ENCODE results near the gene NUP85.
"Not testable (repeated sequence)": the region's sequence is repeated elsewhere in the genome, so short reads cannot be mapped to it uniquely, and the experiment has no call there.

Gene NUP85

DNA sequence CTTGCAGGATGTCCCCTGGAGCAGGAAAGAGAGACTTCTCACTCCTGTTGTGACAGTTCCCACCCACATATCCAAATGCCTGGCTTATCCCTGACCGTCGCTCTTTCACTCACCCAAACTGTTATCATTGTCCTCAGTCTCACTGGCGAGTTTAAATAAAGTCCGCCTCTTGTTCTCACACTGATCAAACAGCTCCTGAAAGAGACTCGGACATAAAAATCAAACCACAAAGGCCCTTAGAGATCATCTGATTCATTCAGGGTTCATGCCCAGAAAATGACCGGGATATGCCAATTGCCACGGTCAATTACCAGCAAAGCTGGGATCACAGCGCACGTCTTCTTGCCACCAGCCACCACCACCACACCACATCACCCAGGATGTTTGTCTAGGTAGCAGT lies 36.0 kb downstream of the NUP85 start:
- DNase-seq, result no peak

DNA sequence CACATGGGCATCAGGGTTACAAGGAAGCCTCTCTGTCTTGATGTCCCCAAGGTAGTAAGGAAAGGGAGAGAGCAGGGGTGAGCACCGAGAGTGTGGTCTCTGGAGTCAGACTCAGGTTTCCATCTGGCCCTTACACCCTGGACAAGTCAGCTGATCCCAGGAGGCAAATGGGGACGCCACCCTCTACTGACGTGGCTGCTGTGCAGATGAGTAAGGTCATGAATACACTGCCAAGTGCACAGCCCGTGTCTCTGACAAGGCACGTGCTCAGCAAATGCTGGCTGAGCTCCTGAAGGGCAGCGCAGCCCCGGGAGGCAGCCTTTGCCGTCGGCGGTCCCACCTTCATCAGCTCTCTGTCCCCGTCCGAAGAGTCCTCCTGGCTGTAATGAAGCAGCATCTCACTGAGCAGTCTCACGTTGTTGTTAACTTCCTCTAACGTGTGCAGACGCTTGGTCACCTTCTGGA lies 36.5 kb downstream of the NUP85 start:
- no peak for DNase-seq

DNA sequence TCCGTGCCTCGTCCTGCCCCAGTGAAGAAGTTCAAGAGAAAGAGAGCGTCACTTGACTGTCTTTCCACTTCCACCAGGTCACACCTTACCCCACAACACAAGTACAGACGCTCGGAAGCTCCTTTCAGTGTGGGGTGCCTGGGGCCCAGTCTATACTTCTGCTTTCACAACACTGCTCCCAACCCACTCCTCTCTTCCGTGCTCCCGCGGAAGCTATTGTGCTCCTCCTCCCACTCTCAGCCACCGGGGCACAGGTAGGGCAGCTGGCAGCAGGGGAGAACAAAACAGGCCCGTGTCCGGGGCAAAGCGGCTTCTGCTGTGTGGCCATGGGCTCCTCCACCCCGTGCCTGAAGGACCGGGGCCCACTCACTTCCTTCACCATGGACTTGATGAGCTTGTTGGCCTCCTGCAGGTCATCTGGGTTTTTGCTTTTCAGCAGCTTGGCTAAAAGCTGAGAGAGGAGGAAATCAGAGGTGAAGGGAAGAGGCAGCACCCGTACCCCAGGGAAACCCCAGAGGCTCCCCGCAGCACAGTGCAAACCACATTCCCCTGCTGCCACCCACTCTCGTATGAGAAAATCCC lies 37.1 kb downstream of the NUP85 start:
- no peak for DNase-seq

DNA sequence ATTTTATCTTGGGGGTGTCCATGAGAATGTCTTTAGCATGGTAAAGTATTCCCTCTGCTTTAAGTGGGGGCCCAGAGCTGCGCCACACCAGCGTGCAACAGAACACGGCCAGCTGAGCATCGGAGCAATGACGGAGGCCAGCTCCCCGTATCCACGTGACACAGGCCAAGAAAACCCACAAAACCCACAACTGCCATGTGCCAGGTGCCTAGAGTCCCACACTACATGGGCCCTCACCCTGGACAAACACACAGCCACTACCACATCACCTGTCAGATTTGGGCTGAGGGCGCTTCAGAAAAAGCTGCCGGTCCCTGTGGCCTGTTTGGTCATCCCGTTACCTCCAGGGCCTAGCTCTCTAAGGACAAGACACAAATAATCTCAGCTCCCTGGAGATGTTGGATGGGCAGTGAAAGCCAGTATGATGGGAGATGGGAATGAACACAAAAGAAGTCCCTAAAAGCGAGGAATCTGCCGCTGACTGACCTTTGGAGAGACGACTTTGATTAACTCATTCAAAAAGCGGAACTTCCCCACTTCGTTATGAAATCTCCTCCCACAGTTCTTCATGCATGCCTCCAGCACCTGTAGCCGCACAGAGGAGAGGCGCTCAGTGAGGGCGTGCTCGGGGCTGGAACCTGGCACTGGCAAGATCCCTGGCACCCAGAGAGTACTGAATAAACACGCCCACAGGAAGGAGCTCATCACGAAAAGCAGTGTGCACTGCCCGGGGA lies 38.8 kb downstream of the NUP85 start:
- DNase-seq, result peak; percentile 63 to 75

DNA sequence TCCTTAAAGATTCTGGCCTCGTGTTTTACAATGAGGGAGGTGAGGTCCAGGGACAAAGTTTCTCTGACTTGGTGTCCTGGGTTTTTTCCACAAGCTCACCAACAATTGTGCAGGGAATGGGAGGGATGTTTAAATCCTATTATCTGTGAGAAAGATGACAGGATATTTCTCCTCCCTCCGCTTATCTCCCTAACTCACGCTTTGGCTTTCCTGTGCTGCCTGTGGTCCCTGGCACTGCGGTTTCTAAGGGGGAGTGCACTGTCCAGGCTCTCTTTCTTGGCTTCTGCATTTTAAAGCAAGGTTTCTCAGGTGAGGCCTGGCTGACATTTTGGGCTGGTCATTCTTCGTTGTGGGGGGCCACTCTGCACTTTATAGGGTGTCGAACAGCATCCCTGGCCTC lies 39.5 kb downstream of the NUP85 start:
- DNase-seq, result no peak

DNA sequence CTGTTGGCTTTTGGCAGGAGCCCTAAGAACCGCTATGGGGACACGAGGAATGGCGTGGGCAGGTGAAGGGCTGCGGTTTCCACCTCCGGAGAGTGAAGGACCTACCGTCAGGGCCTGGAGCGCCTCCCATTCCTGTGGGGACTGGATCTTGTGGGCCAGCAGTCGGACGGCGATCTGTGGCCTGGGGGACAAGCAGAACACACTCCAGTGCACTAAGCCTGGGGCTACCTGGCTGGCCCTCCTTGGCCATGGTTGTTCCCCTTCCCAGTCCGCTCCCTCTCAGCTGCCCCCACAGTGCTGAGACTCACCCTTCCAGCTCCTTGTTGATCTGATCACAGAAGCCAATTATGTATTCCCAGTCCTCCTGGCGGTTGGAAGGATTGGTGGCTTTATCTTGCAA lies 40.9 kb downstream of the NUP85 start:
- no peak for DNase-seq

DNA sequence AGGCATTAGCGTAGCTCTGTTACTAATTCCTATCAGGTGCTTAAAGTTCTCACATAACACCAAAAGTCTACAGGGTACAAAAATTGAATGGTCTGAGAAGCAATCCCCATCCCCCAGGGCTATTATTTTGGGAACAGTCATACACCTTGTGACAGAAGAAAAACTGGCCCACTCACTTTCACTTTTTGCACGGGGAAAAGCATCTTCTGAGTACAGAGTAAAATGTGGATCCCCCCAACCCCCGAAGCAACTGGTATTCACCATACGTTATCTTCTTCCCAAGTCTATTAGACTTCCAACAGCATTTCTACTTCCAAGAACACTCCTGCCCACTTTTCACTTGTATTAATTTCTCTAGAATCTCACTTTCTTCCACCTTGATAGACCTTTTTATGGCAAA lies 44.1 kb downstream of the NUP85 start:
- no peak for DNase-seq

DNA sequence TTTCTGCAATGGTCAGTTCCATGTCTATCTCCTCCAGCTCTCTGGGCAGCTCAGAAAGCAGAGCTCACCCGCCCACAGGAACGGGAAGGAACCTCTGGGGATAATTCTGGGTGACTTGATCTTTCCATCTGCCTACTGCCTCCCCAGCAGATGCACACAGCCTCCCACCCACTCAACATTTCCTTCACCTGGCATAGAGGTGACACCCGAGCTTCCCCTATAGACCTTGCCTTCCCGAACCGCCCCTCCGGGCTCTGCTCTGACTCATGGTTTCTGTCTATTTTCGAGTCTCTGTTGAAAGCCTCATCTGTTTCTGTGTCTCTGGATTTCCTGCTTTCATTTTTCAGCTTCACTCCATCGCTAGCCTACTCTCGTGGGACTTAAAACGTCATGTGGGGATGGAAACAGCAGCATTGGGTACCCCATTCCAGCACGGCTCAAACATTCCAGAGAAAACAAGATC lies 44.6 kb downstream of the NUP85 start:
- DNase-seq, result no peak

DNA sequence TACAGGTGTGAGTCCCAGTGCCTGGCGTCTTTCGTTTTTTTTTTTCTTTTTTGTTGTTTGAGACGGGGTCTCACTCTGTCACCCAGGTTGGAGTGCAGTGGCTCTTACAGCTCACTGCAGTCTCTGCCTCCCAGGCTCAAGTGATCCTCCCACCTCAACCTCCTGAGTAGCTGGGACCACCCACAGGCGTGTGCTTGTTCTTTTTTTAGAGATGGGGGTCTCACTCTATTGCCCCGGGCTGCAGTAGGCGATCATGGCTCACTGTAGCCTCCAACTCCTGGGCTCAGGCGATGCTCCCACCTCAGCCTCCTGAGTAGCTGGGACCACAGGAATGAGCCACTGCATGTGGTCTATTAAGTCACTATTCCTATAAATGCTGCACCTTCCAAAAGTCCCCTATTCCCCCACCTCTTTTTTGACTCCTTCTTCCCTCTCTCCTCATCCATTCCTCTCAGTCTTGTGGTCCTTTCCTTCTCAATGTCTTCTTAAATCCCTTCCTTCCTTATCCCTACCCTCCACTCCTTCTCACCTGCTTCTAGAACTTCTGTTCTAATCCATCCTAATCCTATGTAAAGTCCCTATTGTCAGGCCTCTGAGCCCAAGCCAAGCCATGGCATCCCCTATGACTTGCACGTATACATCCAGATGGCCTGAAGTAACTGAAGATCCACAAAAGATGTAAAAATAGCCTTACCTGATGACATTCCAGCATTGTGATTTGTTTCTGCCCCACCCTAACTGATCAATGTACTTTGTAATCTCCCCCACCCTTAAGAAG lies 46.7 kb downstream of the NUP85 start:
- no peak for DNase-seq

DNA sequence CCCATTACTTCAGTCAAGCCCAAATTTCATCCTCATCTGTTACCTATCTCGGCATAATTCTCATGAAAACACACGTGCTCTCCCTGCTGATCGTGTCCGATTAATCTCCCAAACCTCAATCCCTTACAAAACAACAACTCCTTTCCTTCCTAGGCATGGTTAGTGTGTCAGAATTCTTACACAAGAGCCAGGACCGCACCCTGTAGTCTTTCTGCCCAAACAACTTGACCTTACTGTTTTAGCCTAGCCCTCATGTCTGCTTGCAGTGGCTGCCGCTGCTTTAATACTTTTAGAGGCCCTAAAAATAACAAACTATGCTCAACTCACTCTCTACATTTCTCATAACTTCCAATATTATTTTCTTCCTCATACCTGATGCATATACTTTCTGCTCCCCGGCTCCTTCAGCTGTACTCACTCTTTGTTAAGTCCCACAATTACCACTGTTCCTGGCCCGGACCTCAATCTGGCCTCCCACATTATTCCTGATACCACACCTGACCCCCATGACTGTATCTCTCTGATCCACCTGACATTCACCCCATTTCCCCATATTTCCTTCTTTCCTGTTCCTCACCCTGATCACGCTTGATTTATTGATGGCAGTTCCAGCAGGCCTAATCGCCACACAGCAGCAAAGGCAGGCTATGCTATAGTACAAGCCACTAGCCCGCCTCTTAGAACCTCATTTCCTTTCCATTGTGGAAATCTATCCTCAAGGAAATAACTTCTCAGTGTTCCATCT lies 50.6 kb downstream of the NUP85 start:
- DNase-seq, result not testable (repeated sequence)

DNA sequence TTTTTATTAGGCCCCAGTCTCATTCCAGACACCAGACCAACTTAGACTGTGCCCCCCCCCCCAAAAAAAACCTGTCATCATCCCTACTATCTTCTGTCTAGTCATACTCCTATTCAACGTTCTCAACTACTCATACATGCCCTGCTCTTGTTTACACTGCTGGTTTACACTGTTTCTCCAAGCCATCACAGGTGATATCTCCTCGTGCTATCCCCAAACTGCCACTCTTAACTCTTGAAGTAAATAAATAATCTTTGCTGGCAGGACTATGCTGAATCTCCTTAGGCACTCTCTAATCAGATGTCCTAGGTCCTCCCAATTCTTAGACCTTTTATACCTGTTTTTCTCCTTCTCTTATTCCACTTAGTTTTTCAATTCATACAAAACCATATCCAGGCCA lies 51.7 kb downstream of the NUP85 start:
- DNase-seq, result not testable (repeated sequence)

DNA sequence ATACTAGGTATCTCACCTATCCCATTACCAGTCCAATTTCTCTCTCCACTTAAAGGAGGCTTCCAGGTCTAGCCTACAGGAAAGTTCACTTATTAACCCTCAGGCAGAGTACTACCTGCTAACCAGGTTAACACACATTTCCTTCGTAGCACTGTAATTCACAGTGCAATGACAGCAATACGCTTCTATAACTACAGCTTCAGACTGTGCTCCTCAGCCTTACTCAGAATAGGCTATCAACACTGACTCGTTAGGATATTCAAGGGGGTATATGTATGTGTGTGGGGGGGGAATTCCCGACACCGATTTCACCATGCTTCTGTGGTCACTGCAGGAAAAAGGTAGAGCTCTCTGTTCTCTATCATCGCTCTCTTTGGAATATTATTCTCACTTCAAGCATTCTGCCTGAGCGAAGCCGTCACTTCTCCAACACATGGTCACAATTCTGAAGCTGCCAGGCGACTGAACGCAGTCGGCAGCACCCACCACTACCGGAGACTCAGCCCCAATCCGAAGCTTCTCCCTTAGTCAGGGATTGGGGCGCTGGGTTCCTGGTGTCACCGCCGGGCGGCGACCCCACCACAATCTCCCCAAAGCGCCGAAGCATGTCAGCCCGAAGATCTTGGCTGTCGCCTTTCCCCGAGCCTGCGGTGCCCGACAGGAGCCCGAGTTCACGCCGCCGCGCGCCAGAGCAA lies 55.3 kb downstream of the NUP85 start:
- DNase-seq, result no peak

DNA sequence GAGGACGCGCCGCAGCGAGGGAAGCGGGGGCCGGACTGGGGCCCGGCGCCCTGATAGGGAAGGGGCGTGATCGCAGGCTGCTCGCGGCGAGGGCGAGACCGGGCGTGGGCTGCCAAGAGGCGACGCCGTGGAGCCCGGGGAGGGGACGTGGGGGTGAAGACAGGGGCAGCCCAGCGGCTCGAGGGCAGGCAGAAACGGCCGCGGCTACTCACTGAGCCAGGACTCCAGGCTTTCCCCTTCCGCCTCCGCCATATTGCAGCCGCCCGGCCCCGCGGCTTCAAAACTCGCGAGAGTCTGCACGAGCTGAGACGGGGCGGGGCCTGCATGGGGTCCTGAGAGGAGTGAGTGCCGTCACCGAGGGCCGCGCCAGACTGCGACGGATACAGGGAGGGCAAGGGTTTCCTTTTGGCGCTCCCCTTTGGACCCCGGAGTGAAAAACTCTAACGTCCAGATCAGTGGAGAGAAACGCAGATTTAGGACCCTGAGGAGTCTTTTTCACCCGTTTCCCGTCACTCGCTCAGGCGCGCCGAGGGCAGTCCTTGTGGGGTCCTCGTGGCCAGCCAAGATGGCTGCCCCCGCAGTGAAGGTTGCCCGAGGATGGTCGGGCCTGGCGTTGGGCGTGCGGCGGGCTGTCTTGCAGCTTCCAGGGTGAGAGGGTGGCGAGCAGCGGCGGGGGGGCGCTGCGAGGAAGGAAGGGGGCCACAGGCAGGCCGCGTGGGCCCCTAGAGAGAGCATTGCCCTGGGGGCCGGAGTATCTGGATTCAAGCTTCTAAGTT lies 56.0 kb downstream of the NUP85 start, which contains the start of the genes GGA3 and MRPS7:
Gene GGA3, minus strand, starts transcription at position 271 of the 776 bp plus-strand sequence. Its CDS starts 19 bp downstream, at position 252.
Gene MRPS7, plus strand, starts transcription at position 544 of the 776 bp plus-strand sequence. Its CDS starts 22 bp downstream, at position 566.
- peak; percentile 94 to 95 for DNase-seq

DNA sequence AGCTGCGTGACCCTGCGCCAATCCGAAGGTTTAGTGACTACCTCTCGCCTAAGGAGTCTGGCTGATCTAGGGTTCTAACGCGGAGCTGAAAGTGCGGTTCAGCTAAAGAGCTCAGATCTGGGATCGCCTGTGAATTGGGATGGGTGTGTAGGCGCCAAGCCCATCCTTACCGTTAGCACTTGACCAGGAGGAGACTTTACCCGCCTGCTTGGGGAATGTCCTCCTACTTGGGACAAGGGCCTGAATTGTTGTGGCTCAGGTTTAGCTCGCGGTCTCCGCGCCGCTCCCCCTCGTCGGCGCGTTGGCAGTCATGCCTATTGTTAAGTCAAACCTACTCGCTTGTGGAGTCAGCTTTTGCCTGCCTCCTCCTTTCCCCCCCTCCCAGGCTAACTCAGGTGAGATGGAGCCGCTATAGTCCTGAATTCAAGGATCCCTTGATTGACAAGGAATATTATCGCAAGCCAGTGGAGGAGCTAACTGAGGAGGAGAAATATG lies 56.7 kb downstream of the NUP85 start:
- peak in 1 of 2 experiments; percentile 10 for DNase-seq

DNA sequence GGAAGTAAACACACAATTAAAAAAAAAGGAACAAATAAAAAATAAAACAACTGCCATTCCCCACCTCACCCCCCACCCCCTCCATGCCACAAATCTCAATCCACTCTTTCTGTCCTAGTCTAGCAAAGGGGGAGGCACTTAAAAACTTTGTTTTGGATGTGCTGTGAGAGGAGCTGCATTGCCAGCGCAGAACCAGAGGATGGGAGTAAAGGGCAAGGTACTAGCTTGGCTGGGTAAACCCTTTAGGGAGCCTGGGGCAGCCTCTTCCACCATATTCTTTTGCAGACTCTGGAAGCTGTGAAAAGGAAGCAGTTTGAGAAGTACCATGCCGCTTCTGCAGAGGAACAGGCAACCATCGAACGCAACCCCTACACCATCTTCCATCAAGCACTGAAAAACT lies 57.6 kb downstream of the NUP85 start:
- DNase-seq, result no peak

DNA sequence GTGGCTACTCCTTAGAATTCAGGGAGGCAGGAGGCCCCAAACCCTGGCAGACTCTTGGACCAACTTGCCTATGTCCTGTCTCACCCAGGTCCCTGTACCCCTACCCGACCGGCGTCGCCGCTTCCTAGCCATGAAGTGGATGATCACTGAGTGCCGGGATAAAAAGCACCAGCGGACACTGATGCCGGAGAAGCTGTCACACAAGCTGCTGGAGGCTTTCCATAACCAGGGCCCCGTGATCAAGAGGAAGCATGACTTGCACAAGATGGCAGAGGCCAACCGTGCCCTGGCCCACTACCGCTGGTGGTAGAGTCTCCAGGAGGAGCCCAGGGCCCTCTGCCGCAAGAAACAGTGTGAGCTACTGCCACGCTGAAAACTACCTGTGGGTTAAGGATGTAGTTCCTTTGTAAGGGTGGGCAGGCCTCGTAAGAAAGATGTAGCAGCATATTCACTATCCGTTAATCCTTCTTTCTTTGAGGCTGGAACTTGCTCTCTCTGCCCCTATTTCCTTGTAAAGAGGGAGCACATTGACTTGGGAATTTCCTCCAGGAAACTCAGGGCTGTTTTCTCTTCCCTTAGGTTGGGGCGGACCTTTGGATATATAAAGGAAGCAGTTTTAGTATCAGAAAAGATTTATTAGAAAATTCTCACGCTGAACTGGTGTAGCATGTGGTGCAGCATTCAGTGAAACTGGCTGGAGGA lies 60.3 kb downstream of the NUP85 start:
- no peak for DNase-seq

DNA sequence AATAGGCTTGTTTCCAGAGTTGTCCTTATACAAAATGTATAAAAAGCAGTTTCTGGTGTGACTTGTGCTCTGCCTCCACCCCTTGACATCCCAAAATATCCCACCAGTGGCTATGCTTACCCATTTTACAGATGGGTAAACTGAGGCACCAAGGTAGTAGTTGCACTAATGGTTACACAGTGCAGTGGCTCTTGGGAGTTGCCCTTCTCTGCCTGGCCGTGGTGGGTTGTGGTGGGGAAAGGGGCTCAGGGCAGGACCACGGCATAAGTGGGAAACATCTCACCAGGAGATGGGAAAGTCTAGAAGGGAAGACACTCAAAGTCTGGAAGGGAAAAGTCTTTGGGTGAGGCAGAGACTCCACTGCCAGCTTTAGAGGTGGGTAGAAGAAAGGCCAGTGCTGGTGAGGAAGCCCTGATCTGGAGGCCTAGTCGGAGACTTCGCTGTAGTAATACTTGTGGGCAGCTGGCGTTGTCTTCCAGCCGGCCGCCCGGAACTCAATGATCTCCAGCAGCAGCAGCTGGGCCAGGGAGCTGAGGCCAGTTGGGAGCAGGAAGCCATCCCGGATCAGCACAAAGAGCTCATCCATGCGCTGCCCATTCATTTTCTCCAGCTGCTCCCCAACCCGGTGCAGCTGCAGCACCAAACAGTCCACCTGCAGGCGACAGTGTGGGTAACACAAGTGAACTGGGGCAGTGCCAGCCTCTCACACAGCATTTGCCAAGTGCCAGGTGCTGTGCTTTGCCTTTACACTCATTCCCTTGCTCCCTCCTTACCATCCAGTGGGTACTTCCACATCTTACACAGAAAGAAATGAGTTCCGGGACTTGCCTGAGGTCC lies 61.1 kb downstream of the NUP85 start:
- peak; percentile 82 to 90 for DNase-seq

DNA sequence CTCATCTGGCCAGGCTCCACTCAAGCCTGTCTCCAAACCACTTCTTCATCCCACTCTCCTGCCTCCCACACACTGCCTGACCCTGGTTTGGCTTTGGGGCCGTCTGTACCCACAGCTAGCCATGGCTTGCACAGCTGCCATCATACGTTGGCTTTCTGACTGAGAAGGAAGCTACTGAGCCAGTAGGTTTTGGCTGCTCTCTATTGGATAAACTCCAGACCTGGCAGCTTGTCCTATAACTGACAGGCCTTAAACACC lies 61.6 kb downstream of the NUP85 start:
- DNase-seq, result peak in 1 of 2 experiments; percentile 47

DNA sequence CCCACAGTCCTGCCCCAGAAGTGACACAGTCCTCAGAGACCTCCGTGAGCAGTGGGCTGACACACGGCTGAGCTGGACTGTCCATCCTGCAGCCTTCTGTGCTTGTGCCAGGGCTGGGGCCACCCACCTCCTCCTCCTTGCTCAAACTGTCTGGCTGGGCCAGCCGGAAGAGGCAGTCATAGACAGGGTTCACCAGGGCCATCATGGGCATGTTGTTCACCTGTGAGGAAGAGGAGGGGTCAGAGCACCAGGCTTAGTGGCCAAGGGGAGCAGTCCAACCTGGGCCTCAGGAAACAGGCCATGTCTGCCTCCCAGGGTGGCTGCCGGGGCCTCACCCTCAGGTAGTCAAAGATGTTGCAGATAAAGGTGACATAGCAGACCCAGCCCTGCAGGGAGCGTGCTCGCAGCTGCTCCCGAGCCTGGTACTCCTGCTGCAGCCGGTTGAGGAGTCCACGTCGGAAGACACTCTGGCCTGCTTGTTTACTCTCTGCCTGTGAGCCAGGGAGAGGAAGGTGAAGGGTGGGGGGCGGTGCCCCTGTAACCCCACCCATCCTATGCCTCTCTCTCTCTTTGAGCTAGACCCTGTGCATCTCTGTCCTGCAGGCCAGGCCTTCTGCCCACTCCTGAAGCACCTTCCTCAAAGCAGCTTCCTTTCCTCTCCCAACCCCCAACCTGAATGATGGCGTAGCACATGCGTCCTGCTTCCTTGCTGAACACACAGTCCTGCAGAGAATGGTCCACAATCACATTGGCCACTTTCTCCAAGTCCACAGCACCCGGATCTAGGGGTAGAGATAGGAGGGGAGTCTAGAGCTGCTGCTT lies 62.1 kb downstream of the NUP85 start:
- peak in 1 of 2 experiments; percentile 29 for DNase-seq

Measured in NCI-H2081 (cell line).